Keratinocyte (primary cell): ENCODE measurements around the gene SPON1. TPM values are rescaled to one million over a fixed set of nuclear protein-coding genes. Genes with fewer than 3 reads are reported as not detected.

Source experiments
- DNase-seq: peaks from one replicate; pipeline ENCODE4 v3.0.0-alpha.2; 2011; ENCODE audit warnings: low read depth, missing footprints, low spot score
- FAIRE-seq: peaks from 2 replicates; lab custom pipeline; 2011; peaks lifted over from hg19 to GRCh38; lab: Jason Lieb, UNC
- H2AFZ ChIP-seq: 2 replicates; pipeline ENCODE4 v1.6.0; 2012; ENCODE audit warnings: low read length, control low read depth, inconsistent platforms; ENCODE audit not compliant: control insufficient read depth
- H3K27ac ChIP-seq: 2 replicates; pipeline ENCODE4 v1.5.1; 2011; ENCODE audit warnings: low read length; ENCODE audit not compliant: control insufficient read depth, insufficient read depth
- H3K27me3 ChIP-seq: 3 replicates; pipeline ENCODE4 v1.6.0; 2011; ENCODE audit warnings: low read length; ENCODE audit not compliant: control insufficient read depth, insufficient read depth; ENCODE audit errors: extremely low read depth
- H3K36me3 ChIP-seq, 2 experiments: 2 replicates in 1 of 2; 3 replicates in 1 of 2; pipeline ENCODE4 v1.5.1; 2011; ENCODE audit warnings: low read length in 2 of 2, mild to moderate bottlenecking in 1 of 2; ENCODE audit not compliant: control insufficient read depth in 2 of 2, insufficient read depth in 2 of 2; ENCODE audit errors: extremely low read depth in 1 of 2
- H3K4me1 ChIP-seq: 3 replicates; pipeline ENCODE4 v1.5.1; 2011; ENCODE audit warnings: low read length; ENCODE audit not compliant: control insufficient read depth, insufficient read depth; ENCODE audit errors: extremely low read depth
- H3K4me2 ChIP-seq: 3 replicates; pipeline ENCODE4 v1.6.0; 2011; ENCODE audit warnings: low read depth, low read length; ENCODE audit not compliant: control insufficient read depth, insufficient read depth; ENCODE audit errors: extremely low read depth
- H3K4me3 ChIP-seq, 3 experiments: fragments of 200-600 bp in 1 of 3; sonication (generic) in 1 of 3; 2 replicates in 2 of 3; 3 replicates in 1 of 3; pipeline ENCODE4 v1.5.1; 2011 to 2016; ENCODE audit warnings: low read length in 3 of 3, mild to moderate bottlenecking in 3 of 3, control low read depth in 2 of 3, inconsistent platforms in 1 of 3, low read depth in 1 of 3, mixed read lengths in 1 of 3, mixed run types in 1 of 3, moderate library complexity in 1 of 3; ENCODE audit not compliant: control insufficient read depth in 2 of 3, insufficient read depth in 2 of 3; ENCODE audit errors: extremely low read depth in 1 of 3
- H3K79me2 ChIP-seq: 2 replicates; pipeline ENCODE4 v1.6.0; 2012; ENCODE audit warnings: low read length; ENCODE audit not compliant: control insufficient read depth, insufficient read depth
- H3K9ac ChIP-seq: 3 replicates; pipeline ENCODE4 v1.6.0; 2011; ENCODE audit warnings: low read length; ENCODE audit not compliant: control insufficient read depth, insufficient read depth; ENCODE audit errors: extremely low read depth
- H3K9me1 ChIP-seq: 3 replicates; pipeline ENCODE4 v1.6.0; 2011; ENCODE audit warnings: low read length; ENCODE audit not compliant: control insufficient read depth, insufficient read depth; ENCODE audit errors: extremely low read depth
- H3K9me3 ChIP-seq: 2 replicates; pipeline ENCODE4 v1.5.1; 2012; ENCODE audit warnings: low read depth, low read length; ENCODE audit not compliant: control insufficient read depth
- H4K20me1 ChIP-seq: 3 replicates; pipeline ENCODE4 v1.6.0; 2011; ENCODE audit warnings: low read length; ENCODE audit not compliant: control insufficient read depth, insufficient read depth; ENCODE audit errors: extremely low read depth
- EZH2 ChIP-seq: IDR thresholded peaks from one replicate; pipeline ENCODE4 v1.6.1; 2012; ENCODE audit warnings: inconsistent platforms, mild to moderate bottlenecking, low read length, moderate library complexity
- dilution Hi-C: fragments of 300-500 bp; cut with MboI; formaldehyde crosslinking; loops from one replicate; pipeline ENCODE4 v1.7.0; 2020; ENCODE audit warnings: low sequenced_read_pairs; ENCODE audit not compliant: extremely low pct_ligation_motif_present
- polyA plus RNA-seq, 5 experiments: library from polyadenylated mRNA; depleted of rRNA in 3 of 5; stranded (reverse) in 3 of 5; stranded (forward) in 1 of 5; unstranded in 1 of 5; fragments of >200 nt; gene quantifications; 1 replicate in 1 of 5; 2 replicates in 3 of 5; 3 replicates in 1 of 5; pipeline versions ENCODE4 v1.2.1 to v1.2.3, GENCODE V29; 2011 to 2012; ENCODE audit warnings: missing spikeins in 2 of 5, low read depth in 1 of 5, low replicate concordance in 1 of 5
- TF ChIP-seq, protein P1 (sequence below), 3 experiments: IDR thresholded peaks in 1 of 3; conservative IDR thresholded peaks in 1 of 3; optimal IDR thresholded peaks in 1 of 3; 2 replicates in 2 of 3; 3 replicates in 1 of 3; pipeline versions ENCODE3 to v1.5.1; 2011; ENCODE audit warnings: low read length in 3 of 3, mild to moderate bottlenecking in 3 of 3, moderate library complexity in 2 of 3, control low read depth in 1 of 3, inconsistent platforms in 1 of 3; ENCODE audit not compliant: insufficient read depth in 2 of 3; ENCODE audit errors: extremely low read depth in 1 of 3

The SPON1 gene
- polyA plus RNA-seq, 1 donor (not counting 4 experiments of a cell fraction or from before 2014, with no cell fraction given): not detected

DNA sequence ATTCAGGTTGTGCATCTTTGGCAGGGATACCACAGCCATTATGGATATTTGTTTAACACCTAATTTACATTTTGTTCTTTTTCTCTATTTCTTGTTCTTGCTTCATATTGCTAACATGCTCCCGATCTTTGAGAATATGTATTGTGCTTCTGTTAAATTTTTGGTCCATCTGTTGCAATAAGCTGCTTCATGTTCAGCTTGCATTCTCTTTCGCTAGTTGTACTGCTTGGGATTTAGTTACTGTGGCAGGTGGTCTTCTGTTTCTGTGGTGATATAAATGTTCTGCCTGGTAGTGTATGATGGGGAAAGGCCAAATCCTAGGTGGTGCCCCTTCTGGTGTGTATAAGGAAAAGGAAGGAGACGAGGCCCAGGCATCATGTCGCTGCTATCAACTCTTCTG lies 140.2 kb downstream of the SPON1 start:
- no peaks in the 10 kb centered on the region for H3K4me1 ChIP-seq
- no peaks in the 10 kb centered on the region for H3K9me1 ChIP-seq
- no peak overlapping the region for H2AFZ ChIP-seq
- FAIRE-seq: no peak
- TF ChIP-seq EZH2: no peak
- TF ChIP-seq, protein P1, sequence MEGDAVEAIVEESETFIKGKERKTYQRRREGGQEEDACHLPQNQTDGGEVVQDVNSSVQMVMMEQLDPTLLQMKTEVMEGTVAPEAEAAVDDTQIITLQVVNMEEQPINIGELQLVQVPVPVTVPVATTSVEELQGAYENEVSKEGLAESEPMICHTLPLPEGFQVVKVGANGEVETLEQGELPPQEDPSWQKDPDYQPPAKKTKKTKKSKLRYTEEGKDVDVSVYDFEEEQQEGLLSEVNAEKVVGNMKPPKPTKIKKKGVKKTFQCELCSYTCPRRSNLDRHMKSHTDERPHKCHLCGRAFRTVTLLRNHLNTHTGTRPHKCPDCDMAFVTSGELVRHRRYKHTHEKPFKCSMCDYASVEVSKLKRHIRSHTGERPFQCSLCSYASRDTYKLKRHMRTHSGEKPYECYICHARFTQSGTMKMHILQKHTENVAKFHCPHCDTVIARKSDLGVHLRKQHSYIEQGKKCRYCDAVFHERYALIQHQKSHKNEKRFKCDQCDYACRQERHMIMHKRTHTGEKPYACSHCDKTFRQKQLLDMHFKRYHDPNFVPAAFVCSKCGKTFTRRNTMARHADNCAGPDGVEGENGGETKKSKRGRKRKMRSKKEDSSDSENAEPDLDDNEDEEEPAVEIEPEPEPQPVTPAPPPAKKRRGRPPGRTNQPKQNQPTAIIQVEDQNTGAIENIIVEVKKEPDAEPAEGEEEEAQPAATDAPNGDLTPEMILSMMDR (optimal IDR thresholded peaks at IDR 0.05 in 1 of 3, IDR thresholded peaks at IDR 0.05 in 1 of 3, conservative IDR thresholded peaks at IDR 0.05 in 1 of 3; ENCODE audit: extremely low read depth in 1 of 3, insufficient read depth in 2 of 3, low read length in 3 of 3): no peak
- no peaks in the 10 kb centered on the region for H3K9me3 ChIP-seq
- no peak overlapping the region for H3K4me2 ChIP-seq
- H3K36me3 ChIP-seq: no peaks in the 10 kb centered on the region
- H3K9ac ChIP-seq: no peak overlapping the region
- peaks cover 4% of the 10 kb centered on the region for H3K27me3 ChIP-seq
- no peak overlapping the region for H3K4me3 ChIP-seq
- dilution Hi-C loops: no loop called here
- DNase-seq: no peak
- H3K27ac ChIP-seq: no peak overlapping the region
- no peaks in the 10 kb centered on the region for H4K20me1 ChIP-seq
- no peaks in the 10 kb centered on the region for H3K79me2 ChIP-seq

DNA sequence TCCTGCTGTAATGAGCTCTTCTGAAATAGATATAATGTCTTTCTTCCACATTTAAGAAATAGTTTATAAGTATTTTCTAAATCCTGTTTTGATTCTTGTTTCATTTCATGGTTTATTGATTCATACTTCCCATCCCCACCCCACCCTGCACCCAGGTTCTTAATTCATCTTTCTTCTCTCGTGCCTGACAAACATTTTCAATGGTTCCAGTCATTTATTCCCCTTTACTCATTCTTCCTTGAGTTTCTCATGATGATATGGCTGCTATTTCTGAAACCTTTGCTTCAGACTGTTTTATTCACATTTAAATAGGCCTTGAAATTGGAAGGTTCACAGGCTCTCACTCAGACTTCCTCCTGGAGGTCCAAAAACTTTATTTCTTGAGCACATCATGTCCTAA lies 142.9 kb downstream of the SPON1 start:
- Histone ChIP-seq H4K20me1 (no peaks in the 10 kb centered on the region), H3K27ac (no peak overlapping the region), H3K27me3 (peaks cover 4% of the 10 kb centered on the region), H3K9ac (no peak overlapping the region), H3K4me1 (no peaks in the 10 kb centered on the region), H3K4me3 (no peak overlapping the region), H3K9me1 (no peaks in the 10 kb centered on the region), H3K4me2 (no peak overlapping the region), H2AFZ (no peak overlapping the region), H3K36me3 (no peaks in the 10 kb centered on the region), H3K9me3 (no peaks in the 10 kb centered on the region), H3K79me2 (no peaks in the 10 kb centered on the region)
- DNase-seq: no peak
- no peak for FAIRE-seq
- dilution Hi-C loops: no loop called here
- no peak for TF ChIP-seq EZH2
- TF ChIP-seq, protein P1 (optimal IDR thresholded peaks at IDR 0.05 in 1 of 3, IDR thresholded peaks at IDR 0.05 in 1 of 3, conservative IDR thresholded peaks at IDR 0.05 in 1 of 3; ENCODE audit: extremely low read depth in 1 of 3, insufficient read depth in 2 of 3, low read length in 3 of 3): no peak
